ENCODE measurements around the gene FBP2. TPM values are rescaled to one million over a fixed set of nuclear protein-coding genes. Genes with fewer than 3 reads are reported as not detected.

The FBP2 gene
- total and polyA plus RNA-seq, 2 experiments from 2014 or later: not detected

DNA sequence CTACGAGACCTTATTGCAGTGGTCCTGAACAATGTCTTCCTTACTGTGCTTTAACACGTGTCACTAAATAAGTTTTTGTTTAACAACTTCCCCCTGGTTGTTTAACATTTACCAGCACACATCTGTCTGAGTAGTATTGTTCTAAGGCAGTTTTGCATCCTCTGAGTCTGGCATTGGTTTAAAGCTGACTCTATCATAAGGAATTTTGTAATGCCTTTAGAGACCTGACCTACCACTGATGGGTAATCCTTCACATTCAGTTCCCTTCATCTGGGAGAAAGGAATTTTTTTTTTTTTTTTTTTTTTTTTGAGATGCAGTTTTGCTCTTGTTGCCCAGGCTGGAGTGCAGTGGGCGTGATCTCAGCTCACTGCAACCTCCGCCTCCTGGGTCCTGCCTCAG is 58.7 kb downstream of the FBP2 start:
- no peak overlapping the region for H3K27ac Mint-ChIP-seq
- no peaks in the 10 kb centered on the region for H3K9me3 Mint-ChIP-seq
- Histone ChIP-seq H3K27ac (ENCODE audit: low read depth) (no peak overlapping the region), H3K4me1 (ENCODE audit: insufficient read depth) (no peaks in the 10 kb centered on the region), H3K79me2 (replicated peaks; ENCODE audit: insufficient read depth) (peaks cover 9% of the 10 kb centered on the region; the same call in 1 of the 2 replicates), H3K36me3 (ENCODE audit: insufficient read depth) (no peaks in the 10 kb centered on the region), H3K9me2 (ENCODE audit: insufficient read depth) (no peaks in the 10 kb centered on the region), H4K20me1 (replicated peaks; ENCODE audit: insufficient read depth) (no peaks in the 10 kb centered on the region; the same call in 1 of the 2 replicates), H2AFZ (no peak overlapping the region), H3K4me2 (no peak overlapping the region), H3K27me3 (ENCODE audit: insufficient read depth) (no peaks in the 10 kb centered on the region), H3K4me3 (no peak overlapping the region), H3F3A (replicated peaks; ENCODE audit: low read depth) (no peaks in the 10 kb centered on the region)
- H3K4me3 Mint-ChIP-seq: no peak overlapping the region
- H3K4me1 Mint-ChIP-seq: no peaks in the 10 kb centered on the region
- H3K36me3 Mint-ChIP-seq (ENCODE audit: low read depth): no peaks in the 10 kb centered on the region
- ATAC-seq (no peak), DNase-seq (ENCODE audit: low spot score) (no peak)
- no peak for TF ChIP-seq ZNF331 (CRISPR knock-in tag; IDR thresholded peaks at IDR 0.05; ENCODE audit: low read depth)
- TF ChIP-seq, protein P1, sequence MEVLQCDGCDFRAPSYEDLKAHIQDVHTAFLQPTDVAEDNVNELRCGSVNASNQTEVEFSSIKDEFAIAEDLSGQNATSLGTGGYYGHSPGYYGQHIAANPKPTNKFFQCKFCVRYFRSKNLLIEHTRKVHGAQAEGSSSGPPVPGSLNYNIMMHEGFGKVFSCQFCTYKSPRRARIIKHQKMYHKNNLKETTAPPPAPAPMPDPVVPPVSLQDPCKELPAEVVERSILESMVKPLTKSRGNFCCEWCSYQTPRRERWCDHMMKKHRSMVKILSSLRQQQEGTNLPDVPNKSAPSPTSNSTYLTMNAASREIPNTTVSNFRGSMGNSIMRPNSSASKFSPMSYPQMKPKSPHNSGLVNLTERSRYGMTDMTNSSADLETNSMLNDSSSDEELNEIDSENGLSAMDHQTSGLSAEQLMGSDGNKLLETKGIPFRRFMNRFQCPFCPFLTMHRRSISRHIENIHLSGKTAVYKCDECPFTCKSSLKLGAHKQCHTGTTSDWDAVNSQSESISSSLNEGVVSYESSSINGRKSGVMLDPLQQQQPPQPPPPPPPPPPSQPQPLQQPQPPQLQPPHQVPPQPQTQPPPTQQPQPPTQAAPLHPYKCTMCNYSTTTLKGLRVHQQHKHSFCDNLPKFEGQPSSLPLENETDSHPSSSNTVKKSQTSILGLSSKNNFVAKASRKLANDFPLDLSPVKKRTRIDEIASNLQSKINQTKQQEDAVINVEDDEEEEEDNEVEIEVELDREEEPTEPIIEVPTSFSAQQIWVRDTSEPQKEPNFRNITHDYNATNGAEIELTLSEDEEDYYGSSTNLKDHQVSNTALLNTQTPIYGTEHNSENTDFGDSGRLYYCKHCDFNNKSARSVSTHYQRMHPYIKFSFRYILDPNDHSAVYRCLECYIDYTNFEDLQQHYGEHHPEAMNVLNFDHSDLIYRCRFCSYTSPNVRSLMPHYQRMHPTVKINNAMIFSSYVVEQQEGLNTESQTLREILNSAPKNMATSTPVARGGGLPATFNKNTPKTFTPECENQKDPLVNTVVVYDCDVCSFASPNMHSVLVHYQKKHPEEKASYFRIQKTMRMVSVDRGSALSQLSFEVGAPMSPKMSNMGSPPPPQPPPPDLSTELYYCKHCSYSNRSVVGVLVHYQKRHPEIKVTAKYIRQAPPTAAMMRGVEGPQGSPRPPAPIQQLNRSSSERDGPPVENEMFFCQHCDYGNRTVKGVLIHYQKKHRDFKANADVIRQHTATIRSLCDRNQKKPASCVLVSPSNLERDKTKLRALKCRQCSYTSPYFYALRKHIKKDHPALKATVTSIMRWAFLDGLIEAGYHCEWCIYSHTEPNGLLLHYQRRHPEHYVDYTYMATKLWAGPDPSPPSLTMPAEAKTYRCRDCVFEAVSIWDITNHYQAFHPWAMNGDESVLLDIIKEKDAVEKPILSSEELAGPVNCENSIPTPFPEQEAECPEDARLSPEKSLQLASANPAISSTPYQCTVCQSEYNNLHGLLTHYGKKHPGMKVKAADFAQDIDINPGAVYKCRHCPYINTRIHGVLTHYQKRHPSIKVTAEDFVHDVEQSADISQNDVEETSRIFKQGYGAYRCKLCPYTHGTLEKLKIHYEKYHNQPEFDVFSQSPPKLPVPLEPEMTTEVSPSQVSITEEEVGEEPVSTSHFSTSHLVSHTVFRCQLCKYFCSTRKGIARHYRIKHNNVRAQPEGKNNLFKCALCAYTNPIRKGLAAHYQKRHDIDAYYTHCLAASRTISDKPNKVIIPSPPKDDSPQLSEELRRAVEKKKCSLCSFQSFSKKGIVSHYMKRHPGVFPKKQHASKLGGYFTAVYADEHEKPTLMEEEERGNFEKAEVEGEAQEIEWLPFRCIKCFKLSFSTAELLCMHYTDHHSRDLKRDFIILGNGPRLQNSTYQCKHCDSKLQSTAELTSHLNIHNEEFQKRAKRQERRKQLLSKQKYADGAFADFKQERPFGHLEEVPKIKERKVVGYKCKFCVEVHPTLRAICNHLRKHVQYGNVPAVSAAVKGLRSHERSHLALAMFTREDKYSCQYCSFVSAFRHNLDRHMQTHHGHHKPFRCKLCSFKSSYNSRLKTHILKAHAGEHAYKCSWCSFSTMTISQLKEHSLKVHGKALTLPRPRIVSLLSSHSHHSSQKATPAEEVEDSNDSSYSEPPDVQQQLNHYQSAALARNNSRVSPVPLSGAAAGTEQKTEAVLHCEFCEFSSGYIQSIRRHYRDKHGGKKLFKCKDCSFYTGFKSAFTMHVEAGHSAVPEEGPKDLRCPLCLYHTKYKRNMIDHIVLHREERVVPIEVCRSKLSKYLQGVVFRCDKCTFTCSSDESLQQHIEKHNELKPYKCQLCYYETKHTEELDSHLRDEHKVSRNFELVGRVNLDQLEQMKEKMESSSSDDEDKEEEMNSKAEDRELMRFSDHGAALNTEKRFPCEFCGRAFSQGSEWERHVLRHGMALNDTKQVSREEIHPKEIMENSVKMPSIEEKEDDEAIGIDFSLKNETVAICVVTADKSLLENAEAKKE (CRISPR knock-in tag; IDR thresholded peaks at IDR 0.05): no peak
- peaks cover 3% of the 10 kb centered on the region for H3K27me3 Mint-ChIP-seq (ENCODE audit: insufficient read depth, low read depth, poor library complexity)

DNA sequence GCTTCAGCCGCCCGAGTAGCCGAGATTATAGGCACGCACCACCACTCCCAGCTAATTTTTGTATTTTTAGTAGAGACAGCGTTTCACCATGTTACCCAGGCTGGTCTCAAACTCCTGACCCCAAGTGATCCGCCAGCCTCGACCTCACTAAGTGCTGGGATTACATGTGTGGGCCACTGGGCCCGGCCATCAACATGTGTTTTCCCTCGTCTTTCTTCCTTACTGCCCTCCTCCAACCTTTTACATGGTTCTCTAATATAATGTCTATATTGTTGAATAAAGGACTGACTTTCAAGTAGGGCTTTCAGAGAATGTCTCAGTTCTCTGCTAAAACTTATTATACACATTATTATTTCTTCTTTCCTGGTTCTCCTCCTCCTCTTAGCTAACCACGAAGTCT is 60.0 kb downstream of the FBP2 start:
- Histone ChIP-seq H2AFZ (no peak overlapping the region), H3K4me1 (ENCODE audit: insufficient read depth) (no peaks in the 10 kb centered on the region), H3F3A (replicated peaks; ENCODE audit: low read depth) (no peaks in the 10 kb centered on the region), H3K27me3 (ENCODE audit: insufficient read depth) (no peaks in the 10 kb centered on the region), H3K4me3 (no peak overlapping the region), H3K36me3 (ENCODE audit: insufficient read depth) (no peaks in the 10 kb centered on the region), H3K79me2 (replicated peaks; ENCODE audit: insufficient read depth) (peaks cover 9% of the 10 kb centered on the region; the same call in 1 of the 2 replicates), H3K4me2 (no peak overlapping the region), H3K27ac (ENCODE audit: low read depth) (no peak overlapping the region), H3K9me2 (ENCODE audit: insufficient read depth) (no peaks in the 10 kb centered on the region), H4K20me1 (replicated peaks; ENCODE audit: insufficient read depth) (no peaks in the 10 kb centered on the region; the same call in none of the 2 replicates)
- Mint-ChIP-seq H3K27ac (no peak overlapping the region), H3K4me3 (no peak overlapping the region), H3K27me3 (ENCODE audit: insufficient read depth, low read depth, poor library complexity) (peaks cover 3% of the 10 kb centered on the region), H3K4me1 (no peaks in the 10 kb centered on the region), H3K9me3 (no peaks in the 10 kb centered on the region), H3K36me3 (ENCODE audit: low read depth) (no peaks in the 10 kb centered on the region)
- ATAC-seq: no peak
- DNase-seq (ENCODE audit: low spot score): no peak
- TF ChIP-seq, protein P2, sequence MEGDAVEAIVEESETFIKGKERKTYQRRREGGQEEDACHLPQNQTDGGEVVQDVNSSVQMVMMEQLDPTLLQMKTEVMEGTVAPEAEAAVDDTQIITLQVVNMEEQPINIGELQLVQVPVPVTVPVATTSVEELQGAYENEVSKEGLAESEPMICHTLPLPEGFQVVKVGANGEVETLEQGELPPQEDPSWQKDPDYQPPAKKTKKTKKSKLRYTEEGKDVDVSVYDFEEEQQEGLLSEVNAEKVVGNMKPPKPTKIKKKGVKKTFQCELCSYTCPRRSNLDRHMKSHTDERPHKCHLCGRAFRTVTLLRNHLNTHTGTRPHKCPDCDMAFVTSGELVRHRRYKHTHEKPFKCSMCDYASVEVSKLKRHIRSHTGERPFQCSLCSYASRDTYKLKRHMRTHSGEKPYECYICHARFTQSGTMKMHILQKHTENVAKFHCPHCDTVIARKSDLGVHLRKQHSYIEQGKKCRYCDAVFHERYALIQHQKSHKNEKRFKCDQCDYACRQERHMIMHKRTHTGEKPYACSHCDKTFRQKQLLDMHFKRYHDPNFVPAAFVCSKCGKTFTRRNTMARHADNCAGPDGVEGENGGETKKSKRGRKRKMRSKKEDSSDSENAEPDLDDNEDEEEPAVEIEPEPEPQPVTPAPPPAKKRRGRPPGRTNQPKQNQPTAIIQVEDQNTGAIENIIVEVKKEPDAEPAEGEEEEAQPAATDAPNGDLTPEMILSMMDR (conservative IDR thresholded peaks at IDR 0.05; ENCODE audit: low read depth in 2 of 2): no peak
- TF ChIP-seq JUNB (IDR thresholded peaks at IDR 0.05; ENCODE audit: unreplicated experiment): no peak
- TF ChIP-seq, protein P1 (CRISPR knock-in tag; IDR thresholded peaks at IDR 0.05): no peak
